Measurements from ENCODE around the gene FBXW8.

Gene FBXW8

GRCh38 chr12:117069101-117069797, 158.5 kb downstream of the FBXW8 start:
- H3K36me3 ChIP-seq (ENCODE audit: control insufficient read depth, insufficient read depth, low read length) = no peaks in the 10 kb centered on the region
- no peak overlapping the region for H3K56ac ChIP-seq (ENCODE audit: low read length)
- no CpG with 5 or more reads among the region's 17 CpGs for WGBS (ENCODE audit: extremely low coverage, insufficient coverage, low lambda C conversion rate)
- no peak overlapping the region for H4K5ac ChIP-seq (ENCODE audit: low read length)
- H2AK5ac ChIP-seq (ENCODE audit: low read length) = no peak overlapping the region
- H2BK15ac ChIP-seq (replicated peaks; ENCODE audit: low read depth) = no peak overlapping the region
- H3K9ac ChIP-seq (ENCODE audit: low read length) = no peak overlapping the region
- no peaks in the 10 kb centered on the region for H3K79me1 ChIP-seq (ENCODE audit: low read length)
- no peak overlapping the region for H2BK5ac ChIP-seq (ENCODE audit: low read length)
- DNase-seq = no peak
- H2BK120ac ChIP-seq (ENCODE audit: low read depth, low read length) = no peak overlapping the region
- H4K8ac ChIP-seq (ENCODE audit: low read depth, low read length) = no peak overlapping the region
- H3K4me1 ChIP-seq (ENCODE audit: control insufficient read depth, low read depth, low read length) = no peaks in the 10 kb centered on the region
- no peak overlapping the region for H3K4ac ChIP-seq (ENCODE audit: low read depth, low read length)
- H3K18ac ChIP-seq (ENCODE audit: low read length) = no peak overlapping the region
- no peak overlapping the region for H3K4me2 ChIP-seq (ENCODE audit: low read length)
- no peak overlapping the region for H3K4me3 ChIP-seq (ENCODE audit: low read length)
- no peak overlapping the region for H3K27ac ChIP-seq (ENCODE audit: low read depth, low read length)
- H3K79me2 ChIP-seq (ENCODE audit: control insufficient read depth, insufficient read depth, low read length) = no peaks in the 10 kb centered on the region
- H3K27me3 ChIP-seq (ENCODE audit: insufficient read depth, low read length, poor library complexity) = no peaks in the 10 kb centered on the region
- no peak overlapping the region for H3K23ac ChIP-seq (ENCODE audit: low read length)

- DNase-seq = peak; percentile 44
- H2BK5ac ChIP-seq (ENCODE audit: low read length) = no peak overlapping the region
- no peak overlapping the region for H3K9ac ChIP-seq (ENCODE audit: low read length)
- H3K4me2 ChIP-seq (ENCODE audit: low read length) = no peak overlapping the region
- H3K79me1 ChIP-seq (ENCODE audit: low read length) = no peaks in the 10 kb centered on the region
- H3K4ac ChIP-seq (ENCODE audit: low read depth, low read length) = no peak overlapping the region
- no CpG with 5 or more reads among the region's 14 CpGs for WGBS (ENCODE audit: extremely low coverage, insufficient coverage, low lambda C conversion rate)
- no peak overlapping the region for H2BK120ac ChIP-seq (ENCODE audit: low read depth, low read length)
- no peak overlapping the region for H3K56ac ChIP-seq (ENCODE audit: low read length)
- no peaks in the 10 kb centered on the region for H3K4me1 ChIP-seq (ENCODE audit: control insufficient read depth, low read depth, low read length)
- no peak overlapping the region for H3K23ac ChIP-seq (ENCODE audit: low read length)
- no peaks in the 10 kb centered on the region for H3K27me3 ChIP-seq (ENCODE audit: insufficient read depth, low read length, poor library complexity)
- no peak overlapping the region for H4K8ac ChIP-seq (ENCODE audit: low read depth, low read length)
- H3K4me3 ChIP-seq (ENCODE audit: low read length) = no peak overlapping the region
- H2AK5ac ChIP-seq (ENCODE audit: low read length) = no peak overlapping the region
- no peak overlapping the region for H4K5ac ChIP-seq (ENCODE audit: low read length)
- H3K27ac ChIP-seq (ENCODE audit: low read depth, low read length) = peak overlapping the region; percentile 13
- no peaks in the 10 kb centered on the region for H3K36me3 ChIP-seq (ENCODE audit: control insufficient read depth, insufficient read depth, low read length)
- H3K18ac ChIP-seq (ENCODE audit: low read length) = peak overlapping the region; percentile 70
- no peak overlapping the region for H2BK15ac ChIP-seq (replicated peaks; ENCODE audit: low read depth)
- no peaks in the 10 kb centered on the region for H3K79me2 ChIP-seq (ENCODE audit: control insufficient read depth, insufficient read depth, low read length)
These were observed 159.5 kb downstream of the FBXW8 start for GRCh38 chr12:117069926-117070900.

DNA sequence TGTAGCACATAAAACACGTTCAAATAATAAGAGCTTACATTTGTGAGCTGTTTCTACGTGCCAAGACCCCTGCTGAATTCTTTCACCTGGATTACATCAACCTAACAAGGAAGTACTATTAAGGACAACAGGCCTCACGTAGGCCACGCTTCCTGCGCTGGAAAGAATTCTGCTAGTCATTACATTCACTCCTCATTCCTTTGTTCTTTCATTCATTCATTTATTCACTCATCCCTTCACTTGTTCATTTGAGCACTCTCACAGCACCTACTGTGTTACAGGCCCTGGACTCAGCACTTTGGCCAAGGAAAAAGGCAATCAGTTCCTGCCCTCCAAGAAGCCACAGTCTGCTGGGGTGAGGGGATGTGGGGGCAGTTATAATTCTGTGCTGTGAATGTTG, 160.3 kb downstream of the FBXW8 start:
- Histone ChIP-seq H3K4ac (ENCODE audit: low read depth, low read length) (no peak overlapping the region), H3K9ac (ENCODE audit: low read length) (no peak overlapping the region), H2BK120ac (ENCODE audit: low read depth, low read length) (no peak overlapping the region), H3K4me2 (ENCODE audit: low read length) (no peak overlapping the region), H3K4me1 (ENCODE audit: control insufficient read depth, low read depth, low read length) (no peaks in the 10 kb centered on the region), H3K23ac (ENCODE audit: low read length) (no peak overlapping the region), H3K27me3 (ENCODE audit: insufficient read depth, low read length, poor library complexity) (no peaks in the 10 kb centered on the region), H3K79me1 (ENCODE audit: low read length) (no peaks in the 10 kb centered on the region), H3K56ac (ENCODE audit: low read length) (no peak overlapping the region), H2AK5ac (ENCODE audit: low read length) (no peak overlapping the region), H3K18ac (ENCODE audit: low read length) (no peak overlapping the region), H3K79me2 (ENCODE audit: control insufficient read depth, insufficient read depth, low read length) (no peaks in the 10 kb centered on the region), H4K8ac (ENCODE audit: low read depth, low read length) (no peak overlapping the region), H3K27ac (ENCODE audit: low read depth, low read length) (no peak overlapping the region), H3K4me3 (ENCODE audit: low read length) (no peak overlapping the region), H3K36me3 (ENCODE audit: control insufficient read depth, insufficient read depth, low read length) (no peaks in the 10 kb centered on the region), H4K5ac (ENCODE audit: low read length) (no peak overlapping the region), H2BK5ac (ENCODE audit: low read length) (no peak overlapping the region), H2BK15ac (replicated peaks; ENCODE audit: low read depth) (no peak overlapping the region)
- peak; percentile 35 for DNase-seq
- no CpG with 5 or more reads among the region's 5 CpGs for WGBS (ENCODE audit: extremely low coverage, insufficient coverage, low lambda C conversion rate)

DNA sequence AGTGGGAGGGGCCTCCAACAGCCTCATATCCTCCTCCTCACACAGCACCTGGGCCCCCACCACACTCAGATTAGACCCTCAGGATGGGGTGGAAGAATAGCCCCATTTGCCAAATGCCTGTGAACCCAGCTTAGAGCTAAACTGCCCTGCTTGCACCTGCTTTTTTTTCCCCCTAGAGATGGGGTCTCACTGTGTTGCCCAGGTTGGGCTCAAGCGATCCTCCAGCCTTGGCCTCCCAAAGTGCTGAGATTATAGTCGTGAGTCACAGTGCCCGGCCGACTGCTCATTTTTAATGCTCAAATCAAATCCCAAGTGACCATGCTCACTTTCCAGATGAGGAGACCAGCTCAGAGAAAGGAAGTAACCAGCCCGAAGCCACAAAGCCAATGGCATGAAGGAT, 161.4 kb downstream of the FBXW8 start:
- no peaks in the 10 kb centered on the region for H3K79me1 ChIP-seq (ENCODE audit: low read length)
- no peaks in the 10 kb centered on the region for H3K36me3 ChIP-seq (ENCODE audit: control insufficient read depth, insufficient read depth, low read length)
- no peaks in the 10 kb centered on the region for H3K27me3 ChIP-seq (ENCODE audit: insufficient read depth, low read length, poor library complexity)
- no peaks in the 10 kb centered on the region for H3K4me1 ChIP-seq (ENCODE audit: control insufficient read depth, low read depth, low read length)
- no CpG with 5 or more reads among the region's 5 CpGs for WGBS (ENCODE audit: extremely low coverage, insufficient coverage, low lambda C conversion rate)
- H3K9ac ChIP-seq (ENCODE audit: low read length) = no peak overlapping the region
- no peak overlapping the region for H3K18ac ChIP-seq (ENCODE audit: low read length)
- H3K23ac ChIP-seq (ENCODE audit: low read length) = no peak overlapping the region
- H3K27ac ChIP-seq (ENCODE audit: low read depth, low read length) = no peak overlapping the region
- DNase-seq = no peak
- H2BK120ac ChIP-seq (ENCODE audit: low read depth, low read length) = no peak overlapping the region
- H4K5ac ChIP-seq (ENCODE audit: low read length) = no peak overlapping the region
- H3K4me3 ChIP-seq (ENCODE audit: low read length) = no peak overlapping the region
- no peak overlapping the region for H3K56ac ChIP-seq (ENCODE audit: low read length)
- H4K8ac ChIP-seq (ENCODE audit: low read depth, low read length) = no peak overlapping the region
- H3K4me2 ChIP-seq (ENCODE audit: low read length) = no peak overlapping the region
- no peak overlapping the region for H2BK15ac ChIP-seq (replicated peaks; ENCODE audit: low read depth)
- H2AK5ac ChIP-seq (ENCODE audit: low read length) = no peak overlapping the region
- no peak overlapping the region for H2BK5ac ChIP-seq (ENCODE audit: low read length)
- no peak overlapping the region for H3K4ac ChIP-seq (ENCODE audit: low read depth, low read length)
- H3K79me2 ChIP-seq (ENCODE audit: control insufficient read depth, insufficient read depth, low read length) = no peaks in the 10 kb centered on the region

DNA sequence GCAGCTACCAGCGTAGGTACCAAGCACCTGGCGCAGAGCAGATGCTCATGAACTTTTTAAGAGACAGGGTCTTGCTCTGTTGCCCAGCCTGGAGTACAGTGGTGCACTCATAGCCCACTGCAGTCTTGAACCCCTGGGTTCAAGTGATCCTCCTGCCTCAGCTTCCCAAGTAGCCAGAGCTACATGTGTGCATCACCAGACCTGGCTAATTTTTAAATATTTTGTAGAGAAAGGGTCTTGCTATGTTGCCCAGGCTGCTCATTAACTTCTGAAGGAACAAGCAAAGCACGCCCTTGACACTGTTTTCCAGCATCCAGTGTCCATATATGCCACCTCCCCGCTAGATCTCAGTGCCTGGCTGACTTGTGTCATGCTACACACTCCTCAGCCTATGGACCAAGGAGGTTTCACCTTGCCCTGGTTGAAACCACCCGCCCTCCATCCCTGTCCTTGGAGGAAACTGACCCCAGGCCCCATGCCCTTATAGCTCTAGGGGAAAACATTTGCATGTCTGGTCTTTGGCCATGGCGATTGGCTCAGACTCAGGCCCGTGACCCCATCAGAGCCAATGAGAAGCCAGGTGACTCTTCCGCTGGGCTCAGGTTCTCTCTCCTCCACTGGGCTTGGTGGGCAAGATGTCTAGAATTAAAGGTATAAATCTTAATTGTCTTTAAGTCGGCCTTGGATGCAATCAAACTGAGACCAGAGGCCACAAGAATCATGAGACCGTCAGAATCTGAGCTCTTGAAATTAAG, 162.2 kb downstream of the FBXW8 start:
- H4K8ac ChIP-seq (ENCODE audit: low read depth, low read length) = no peak overlapping the region
- H3K4ac ChIP-seq (ENCODE audit: low read depth, low read length) = no peak overlapping the region
- H3K27me3 ChIP-seq (ENCODE audit: insufficient read depth, low read length, poor library complexity) = no peaks in the 10 kb centered on the region
- no peak overlapping the region for H4K5ac ChIP-seq (ENCODE audit: low read length)
- no peaks in the 10 kb centered on the region for H3K36me3 ChIP-seq (ENCODE audit: control insufficient read depth, insufficient read depth, low read length)
- H2BK15ac ChIP-seq (replicated peaks; ENCODE audit: low read depth) = no peak overlapping the region
- DNase-seq = no peak
- H3K27ac ChIP-seq (ENCODE audit: low read depth, low read length) = no peak overlapping the region
- H3K79me1 ChIP-seq (ENCODE audit: low read length) = no peaks in the 10 kb centered on the region
- no peak overlapping the region for H2BK5ac ChIP-seq (ENCODE audit: low read length)
- no peak overlapping the region for H3K9ac ChIP-seq (ENCODE audit: low read length)
- H3K4me2 ChIP-seq (ENCODE audit: low read length) = no peak overlapping the region
- no peak overlapping the region for H3K56ac ChIP-seq (ENCODE audit: low read length)
- no peak overlapping the region for H3K4me3 ChIP-seq (ENCODE audit: low read length)
- no peaks in the 10 kb centered on the region for H3K4me1 ChIP-seq (ENCODE audit: control insufficient read depth, low read depth, low read length)
- no peaks in the 10 kb centered on the region for H3K79me2 ChIP-seq (ENCODE audit: control insufficient read depth, insufficient read depth, low read length)
- no peak overlapping the region for H3K23ac ChIP-seq (ENCODE audit: low read length)
- no peak overlapping the region for H2BK120ac ChIP-seq (ENCODE audit: low read depth, low read length)
- H2AK5ac ChIP-seq (ENCODE audit: low read length) = no peak overlapping the region
- no peak overlapping the region for H3K18ac ChIP-seq (ENCODE audit: low read length)
- no CpG with 5 or more reads among the region's 10 CpGs for WGBS (ENCODE audit: extremely low coverage, insufficient coverage, low lambda C conversion rate)
